Femur (tissue), 1 donor: ENCODE data around the gene NUDT22.

Experiments used
- DNase-seq: peaks from one replicate; pipeline ENCODE4 v3.0.0-alpha.2; 2017

NUDT22 gene

GRCh38 chr11:64229744-64230170 lies 3.7 kb downstream of the NUDT22 start:
- no peak for DNase-seq

- DNase-seq, result peak; percentile 95
Measured at GRCh38 chr11:64230171-64230984, 4.3 kb downstream of the NUDT22 start, which contains the start of gene DNAJC4. DNAJC4 (plus strand) TSS chr11:64230548; CDS start chr11:64230855, 307 bp downstream.

GRCh38 chr11:64230985-64231365 lies 4.9 kb downstream of the NUDT22 start:
- DNase-seq, result no peak

GRCh38 chr11:64231546-64231945 lies 5.5 kb downstream of the NUDT22 start:
- no peak for DNase-seq

- no peak for DNase-seq
Measured at GRCh38 chr11:64232182-64232966, 6.3 kb downstream of the NUDT22 start.

- no peak for DNase-seq
Measured at GRCh38 chr11:64232967-64233315, 6.9 kb downstream of the NUDT22 start.

GRCh38 chr11:64233913-64234586 lies 8.0 kb downstream of the NUDT22 start, which contains the start of gene VEGFB:
VEGFB (plus strand) TSS chr11:64234584; CDS start chr11:64234834, 250 bp downstream.
- DNase-seq, result peak; percentile 83

GRCh38 chr11:64234647-64235379 lies 8.7 kb downstream of the NUDT22 start:
- DNase-seq, result no peak

GRCh38 chr11:64235437-64236161 lies 9.5 kb downstream of the NUDT22 start:
- no peak for DNase-seq

GRCh38 chr11:64237484-64237951 lies 11.4 kb downstream of the NUDT22 start:
- DNase-seq, result no peak

- no peak for DNase-seq
Measured at GRCh38 chr11:64238076-64238475, 12.0 kb downstream of the NUDT22 start.

- no peak for DNase-seq
Measured at GRCh38 chr11:64238999-64239398, 12.9 kb downstream of the NUDT22 start.

GRCh38 chr11:64239662-64240434 lies 13.8 kb downstream of the NUDT22 start:
- no peak for DNase-seq

GRCh38 chr11:64240435-64241240 lies 14.6 kb downstream of the NUDT22 start, which contains the start of gene FKBP2:
FKBP2 (plus strand) TSS chr11:64241095; CDS start chr11:64242388, 1,293 bp downstream.
- peak; percentile 99 for DNase-seq

GRCh38 chr11:64241241-64241490 lies 15.1 kb downstream of the NUDT22 start:
- peak; percentile 100 for DNase-seq

- DNase-seq, result peak; percentile 70
Measured at GRCh38 chr11:64241491-64242374, 15.7 kb downstream of the NUDT22 start.

GRCh38 chr11:64243236-64243854 lies 17.3 kb downstream of the NUDT22 start:
- no peak for DNase-seq

GRCh38 chr11:64244107-64244506 lies 18.0 kb downstream of the NUDT22 start:
- no peak for DNase-seq

- DNase-seq, result no peak
Measured at GRCh38 chr11:64244966-64245365, 18.9 kb downstream of the NUDT22 start.
